CD4-positive, alpha-beta T cell (primary cell): ENCODE measurements around the gene MKNK2. TPM values are rescaled to one million over a fixed set of nuclear protein-coding genes. Genes with fewer than 3 reads are reported as not detected.

Experiments used
- ATAC-seq: fragments of 200-7000 bp; cut with Tn5 transposase; one replicate; pipeline ENCODE4 v1.10.0; 2022; ENCODE audit warnings: mild to moderate bottlenecking; ENCODE audit not compliant: poor library complexity
- CTCF ChIA-PET: fragments of 350-600 bp; sonication (Branson Sonifier 250); formaldehyde crosslinking; loops from one replicate; lab custom pipeline; 2021; ENCODE audit warnings: antibody characterized with exemption, inconsistent platforms; lab: Charles Lee
- POLR2A ChIA-PET: fragments of 350-600 bp; sonication (Branson Sonifier 250); formaldehyde crosslinking; loops from one replicate; lab custom pipeline; 2021; ENCODE audit warnings: antibody characterized with exemption, inconsistent platforms; lab: Charles Lee
- DNase-seq, 14 experiments: peaks; one replicate each; pipeline ENCODE4 v3.0.0-alpha.2; 2013 to 2020; ENCODE audit warnings: mixed read lengths in 2 of 14
- H3K27ac ChIP-seq, 2 donors: one replicate each; pipeline versions ENCODE4 v1.5.1 to v1.7.0; 2013; ENCODE audit warnings: low read length in 2 of 2, low read depth in 1 of 2, mild to moderate bottlenecking in 1 of 2
- H3K27me3 ChIP-seq, 2 experiments: 1 replicate in 1 of 2; 2 replicates in 1 of 2; pipeline versions ENCODE4 v1.6.1 to v1.7.0; 2013; ENCODE audit warnings: low read length in 2 of 2, control low read depth in 1 of 2, mild to moderate bottlenecking in 1 of 2, moderate library complexity in 1 of 2; ENCODE audit not compliant: insufficient read depth in 2 of 2, control insufficient read depth in 1 of 2
- H3K36me3 ChIP-seq: one replicate; pipeline ENCODE4 v1.6.1; 2013; ENCODE audit warnings: low read length, control low read depth; ENCODE audit not compliant: insufficient read depth
- H3K4me1 ChIP-seq: one replicate; pipeline ENCODE4 v1.6.1; 2013; ENCODE audit warnings: low read length, control low read depth; ENCODE audit not compliant: insufficient read depth
- H3K4me3 ChIP-seq: one replicate; pipeline ENCODE4 v1.5.1; 2013; ENCODE audit warnings: mild to moderate bottlenecking, low read length, moderate library complexity
- H3K9me3 ChIP-seq, 2 experiments: 1 replicate in 1 of 2; 2 replicates in 1 of 2; pipeline versions ENCODE4 v1.6.1 to v1.7.0; 2013; ENCODE audit warnings: low read length in 2 of 2, mild to moderate bottlenecking in 2 of 2, control low read depth in 1 of 2, moderate library complexity in 1 of 2; ENCODE audit not compliant: control insufficient read depth in 1 of 2, insufficient read depth in 1 of 2
- H3K27ac Mint-ChIP-seq: one replicate; pipeline ENCODE4 v1.8.0; 2020; ENCODE audit warnings: mixed read lengths
- H3K27me3 Mint-ChIP-seq: one replicate; pipeline ENCODE4 v1.8.0; 2021; ENCODE audit warnings: mixed read lengths
- H3K36me3 Mint-ChIP-seq: one replicate; pipeline ENCODE4 v1.8.0; 2021; ENCODE audit warnings: low read depth, mixed read lengths
- H3K4me1 Mint-ChIP-seq: one replicate; pipeline ENCODE4 v1.8.0; 2021; ENCODE audit warnings: low read depth, mixed read lengths
- H3K4me3 Mint-ChIP-seq: one replicate; pipeline ENCODE4 v1.8.0; 2020; ENCODE audit warnings: mild to moderate bottlenecking, mixed read lengths
- H3K9me3 Mint-ChIP-seq: one replicate; pipeline ENCODE4 v1.8.0; 2020; ENCODE audit warnings: mixed read lengths
- intact Hi-C, 2 experiments: fragments of 100-400 bp; cut with DNase I in 1 of 2; cut with micrococcal nuclease in 1 of 2; formaldehyde crosslinking; loops; one replicate each; pipeline versions ENCODE4 v1.15.1 to v1.9.0; 2023 to 2025; cut with DNase I, micrococcal nuclease
- total RNA-seq, 174 experiments: library from RNA in 2 of 174; stranded (reverse) in 2 of 174; gene quantifications; one replicate each; pipeline ENCODE4 v1.2.3 and lab custom pipeline; 2021 to 2026
- TF ChIP-seq, protein P1 (sequence below): fragments of 200-600 bp; IDR thresholded peaks from one replicate; pipeline ENCODE4 v1.8.0; 2022; ENCODE audit warnings: antibody characterized with exemption, mild to moderate bottlenecking

MKNK2 gene
- total RNA-seq, 2 experiments from 2014 or later = 325 to 347 TPM

DNA sequence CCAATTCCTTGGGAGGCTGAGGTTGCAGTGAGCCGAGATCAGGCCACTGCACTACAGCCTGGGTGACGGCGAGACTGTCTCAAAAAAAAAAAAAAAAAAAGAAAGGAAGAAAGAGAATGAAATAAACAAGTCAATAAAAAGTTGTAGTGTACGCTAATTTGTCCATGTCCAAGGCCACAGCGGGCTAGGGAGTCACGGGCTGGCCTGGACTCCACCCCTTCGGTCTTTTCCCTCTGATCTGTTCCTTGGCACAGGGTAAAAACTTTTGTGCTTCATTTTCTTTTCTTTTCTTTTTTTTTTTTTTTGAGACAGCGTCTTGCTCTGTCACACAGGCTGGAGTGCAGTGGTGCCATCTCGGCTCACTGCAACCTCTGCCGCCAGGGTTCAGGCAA, 19.4 kb upstream of the MKNK2 start:
- Mint-ChIP-seq H3K36me3 (peaks cover 54% of the 10 kb centered on the region), H3K4me1 (peaks cover 16% of the 10 kb centered on the region), H3K27me3 (no peaks in the 10 kb centered on the region), H3K9me3 (no peaks in the 10 kb centered on the region), H3K4me3 (no peak overlapping the region), H3K27ac (peak overlapping the region; percentile 84)
- H3K27me3 ChIP-seq = no peaks in the 10 kb centered on the region
- H3K4me1 ChIP-seq = peaks cover 32% of the 10 kb centered on the region
- POLR2A ChIA-PET = interaction anchor here (0.7 to 1.8 kb wide), 8 partner anchors 9 to 128 kb away, joined by 3 to 13 read pairs (median 4); partner anchors contain the start of genes MKNK2 and MOB3A
- TF ChIP-seq, protein P1, sequence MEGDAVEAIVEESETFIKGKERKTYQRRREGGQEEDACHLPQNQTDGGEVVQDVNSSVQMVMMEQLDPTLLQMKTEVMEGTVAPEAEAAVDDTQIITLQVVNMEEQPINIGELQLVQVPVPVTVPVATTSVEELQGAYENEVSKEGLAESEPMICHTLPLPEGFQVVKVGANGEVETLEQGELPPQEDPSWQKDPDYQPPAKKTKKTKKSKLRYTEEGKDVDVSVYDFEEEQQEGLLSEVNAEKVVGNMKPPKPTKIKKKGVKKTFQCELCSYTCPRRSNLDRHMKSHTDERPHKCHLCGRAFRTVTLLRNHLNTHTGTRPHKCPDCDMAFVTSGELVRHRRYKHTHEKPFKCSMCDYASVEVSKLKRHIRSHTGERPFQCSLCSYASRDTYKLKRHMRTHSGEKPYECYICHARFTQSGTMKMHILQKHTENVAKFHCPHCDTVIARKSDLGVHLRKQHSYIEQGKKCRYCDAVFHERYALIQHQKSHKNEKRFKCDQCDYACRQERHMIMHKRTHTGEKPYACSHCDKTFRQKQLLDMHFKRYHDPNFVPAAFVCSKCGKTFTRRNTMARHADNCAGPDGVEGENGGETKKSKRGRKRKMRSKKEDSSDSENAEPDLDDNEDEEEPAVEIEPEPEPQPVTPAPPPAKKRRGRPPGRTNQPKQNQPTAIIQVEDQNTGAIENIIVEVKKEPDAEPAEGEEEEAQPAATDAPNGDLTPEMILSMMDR = no peak
- DNase-seq (no peak), ATAC-seq (no peak)
- H3K4me3 ChIP-seq = no peak overlapping the region
- H3K9me3 ChIP-seq = no peaks in the 10 kb centered on the region
- no peak overlapping the region for H3K27ac ChIP-seq
- H3K36me3 ChIP-seq = peaks cover 42% of the 10 kb centered on the region
- CTCF ChIA-PET = interaction anchor here (0.7 to 3.2 kb wide), 13 partner anchors 9 to 76 kb away, joined by 3 to 16 read pairs (median 4); partner anchors contain the start of gene MOB3A
- intact Hi-C loops = no loop called here

DNA sequence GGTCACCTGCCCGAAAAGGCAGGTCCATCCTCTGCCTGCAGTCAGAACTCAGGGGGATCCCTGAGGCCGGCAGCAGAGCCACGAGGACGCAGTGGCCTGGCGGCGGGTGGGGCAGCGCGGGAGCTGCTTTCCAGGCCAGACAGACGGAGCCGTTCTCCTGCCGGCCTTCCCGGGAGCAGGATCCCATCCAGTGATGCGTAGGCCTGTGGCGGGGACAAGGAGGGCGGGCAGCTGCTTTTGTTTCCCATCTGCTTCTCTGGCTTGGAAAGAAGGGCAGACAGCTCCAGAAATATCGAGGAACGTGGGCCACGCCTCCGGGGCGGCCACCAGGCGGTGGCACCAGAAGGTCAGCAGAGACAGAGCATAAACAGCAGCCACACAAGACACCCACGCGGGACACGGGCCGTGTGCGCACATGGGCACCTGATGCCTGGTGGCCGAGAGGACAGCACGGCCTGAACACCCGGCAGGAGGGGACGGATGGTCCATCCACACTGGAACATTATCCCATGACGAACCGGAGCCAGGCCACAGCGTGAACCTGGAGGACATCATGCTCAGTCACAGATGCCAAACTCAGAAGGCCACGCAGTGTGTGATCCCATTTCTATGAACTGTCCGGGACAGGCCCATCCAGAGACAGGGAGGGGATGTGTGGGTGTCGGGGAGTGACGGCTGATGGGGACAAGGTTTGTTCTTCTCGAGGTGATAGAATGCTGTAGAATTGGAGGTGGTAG, 13.9 kb upstream of the MKNK2 start:
- peaks cover 9% of the 10 kb centered on the region for H3K36me3 Mint-ChIP-seq
- H3K9me3 ChIP-seq = no peaks in the 10 kb centered on the region
- ATAC-seq = no peak
- no peak overlapping the region for H3K4me3 Mint-ChIP-seq
- no peaks in the 10 kb centered on the region for H3K27me3 ChIP-seq
- no peaks in the 10 kb centered on the region for H3K36me3 ChIP-seq
- peaks cover 26% of the 10 kb centered on the region for H3K4me1 Mint-ChIP-seq
- intact Hi-C loops = no loop called here
- H3K4me3 ChIP-seq = no peak overlapping the region
- CTCF ChIA-PET = no interaction called here
- H3K27me3 Mint-ChIP-seq = no peaks in the 10 kb centered on the region
- peaks cover 47% of the 10 kb centered on the region for H3K4me1 ChIP-seq
- H3K27ac Mint-ChIP-seq = peak overlapping the region; percentile 56
- POLR2A ChIA-PET = no interaction called here
- H3K27ac ChIP-seq = no peak overlapping the region
- TF ChIP-seq, protein P1 = no peak
- no peak for DNase-seq
- H3K9me3 Mint-ChIP-seq = no peaks in the 10 kb centered on the region

DNA sequence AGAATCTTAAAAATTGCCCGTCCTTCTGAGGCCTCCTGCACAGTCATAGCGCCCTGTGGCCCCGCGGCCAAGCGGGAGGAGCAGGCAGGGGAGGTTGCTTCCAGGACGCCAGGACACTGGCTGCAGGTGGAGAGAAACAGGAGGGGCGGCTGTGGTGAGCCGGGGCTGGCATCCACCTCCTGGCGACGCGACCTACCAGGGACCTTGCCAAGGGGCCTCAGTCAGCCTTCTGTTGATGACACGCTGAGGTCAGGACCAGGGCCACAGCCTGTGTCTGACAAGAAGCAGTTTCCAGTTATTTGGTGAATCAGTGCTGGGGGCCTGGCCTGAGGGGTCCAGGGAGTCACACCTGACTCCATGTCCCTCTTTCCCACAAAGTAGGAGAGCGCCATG, 13.3 kb upstream of the MKNK2 start:
- CTCF ChIA-PET = no interaction called here
- Mint-ChIP-seq H3K9me3 (no peaks in the 10 kb centered on the region), H3K4me1 (peaks cover 23% of the 10 kb centered on the region), H3K27me3 (no peaks in the 10 kb centered on the region), H3K36me3 (peaks cover 4% of the 10 kb centered on the region), H3K4me3 (peak overlapping the region; percentile 30), H3K27ac (no peak overlapping the region)
- Histone ChIP-seq H3K27me3 (no peaks in the 10 kb centered on the region), H3K4me3 (no peak overlapping the region), H3K9me3 (no peaks in the 10 kb centered on the region), H3K27ac (no peak overlapping the region), H3K36me3 (no peaks in the 10 kb centered on the region), H3K4me1 (peaks cover 47% of the 10 kb centered on the region)
- TF ChIP-seq, protein P1 = no peak
- ATAC-seq (no peak), DNase-seq (no peak)
- POLR2A ChIA-PET = no interaction called here
- intact Hi-C loops = no loop called here
